ENCODE data around the gene SNED1.

Gene SNED1

GRCh38 chr2:241049739-241050623 is 51.6 kb downstream of the SNED1 start:
- peak; percentile 28 for DNase-seq

- no peak for DNase-seq
These were observed 52.5 kb downstream of the SNED1 start for GRCh38 chr2:241050624-241051577.

- peak; percentile 26 for DNase-seq
These were observed 53.4 kb downstream of the SNED1 start for GRCh38 chr2:241051578-241052487.

GRCh38 chr2:241052677-241053360 is 54.4 kb downstream of the SNED1 start:
- no peak for DNase-seq

DNA sequence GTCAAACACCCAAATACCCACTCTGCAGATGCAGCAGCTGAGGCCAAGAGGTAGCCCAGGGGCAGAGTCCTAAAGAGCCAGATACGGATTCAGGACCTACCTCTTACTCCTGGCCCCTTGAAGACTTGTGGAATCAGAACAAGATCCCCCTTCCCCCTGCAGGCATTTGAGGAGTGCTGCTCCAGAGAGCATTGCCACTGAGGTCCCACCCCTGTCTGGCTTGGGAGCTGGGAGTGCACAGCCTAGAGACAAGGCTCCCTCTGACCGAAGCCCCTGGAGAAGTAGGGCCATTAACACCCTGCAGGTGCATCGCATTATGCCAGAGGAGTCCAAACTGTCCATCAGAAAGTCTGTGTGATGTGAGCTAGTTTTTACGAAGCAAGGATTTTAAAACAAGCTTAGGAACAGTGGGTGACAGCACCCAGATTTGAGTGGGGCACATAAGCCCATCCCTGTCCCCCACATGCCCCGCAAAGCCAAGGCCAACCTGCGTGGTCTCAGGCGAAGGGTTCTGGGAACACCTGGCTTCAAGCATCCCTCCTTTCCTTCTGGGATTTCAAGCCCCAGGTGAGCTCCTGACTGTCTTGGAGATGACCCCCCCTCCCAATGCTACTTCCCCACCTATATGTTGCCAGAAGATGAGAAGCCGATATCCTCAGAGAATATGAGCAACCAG is 55.3 kb downstream of the SNED1 start:
- no peak for DNase-seq

- DNase-seq: no peak
These were observed 62.9 kb downstream of the SNED1 start for GRCh38 chr2:241061275-241061674.

DNA sequence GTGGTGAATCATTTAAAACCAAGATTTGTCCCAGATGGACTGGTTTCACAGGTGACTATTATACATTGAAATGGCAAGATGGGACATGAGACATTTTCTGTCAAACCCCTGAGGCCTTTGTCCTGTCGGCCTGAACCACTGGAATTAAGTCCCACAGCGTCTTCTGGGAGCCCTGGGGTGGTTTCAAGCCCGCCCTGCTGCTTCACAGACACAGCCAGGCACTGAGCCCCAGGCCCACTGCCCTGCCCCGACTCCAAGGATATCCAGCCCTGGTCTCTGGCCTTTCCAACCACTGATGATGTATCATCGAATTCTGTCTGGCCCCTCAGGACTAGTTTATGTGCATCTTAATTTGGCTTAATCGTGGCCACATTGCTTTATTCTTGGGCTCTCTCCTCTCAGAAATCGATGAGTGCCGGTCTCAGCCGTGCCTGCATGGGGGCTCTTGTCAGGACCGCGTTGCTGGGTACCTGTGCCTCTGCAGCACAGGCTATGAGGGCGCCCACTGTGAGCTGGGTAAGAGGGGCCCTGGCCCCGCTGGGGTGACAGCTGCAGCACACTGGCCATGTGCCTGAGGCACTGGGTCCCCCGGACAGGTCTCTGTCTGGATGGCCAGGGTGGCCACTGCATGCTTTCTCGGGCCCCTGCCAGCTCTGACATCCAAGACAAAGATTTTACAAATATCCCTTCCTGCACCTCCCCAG is 64.1 kb downstream of the SNED1 start:
- no peak for DNase-seq

DNA sequence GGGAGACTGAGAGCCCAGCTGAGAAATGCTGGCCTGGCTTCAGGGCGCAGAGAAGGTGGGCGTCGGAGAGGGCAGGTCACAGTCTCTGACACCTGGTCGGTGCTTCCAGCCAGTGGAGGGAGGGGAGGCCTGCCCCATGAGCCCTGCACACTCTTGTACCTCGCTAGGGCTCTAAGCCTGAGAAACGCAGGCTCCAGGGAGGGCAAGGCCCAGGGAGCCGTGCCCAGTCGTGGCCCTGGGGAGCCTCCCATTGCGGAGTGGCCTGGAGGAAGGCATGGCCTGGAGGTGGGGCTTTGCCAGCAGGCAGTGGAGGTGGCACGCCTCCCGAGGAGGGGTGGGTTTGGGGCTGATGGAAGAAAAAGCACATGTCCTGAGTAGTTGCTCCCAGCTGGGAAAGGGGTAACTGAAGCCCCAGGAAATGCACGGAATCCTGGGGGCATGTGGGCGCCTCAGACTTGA is 64.7 kb downstream of the SNED1 start:
- no peak for DNase-seq

GRCh38 chr2:241063587-241063986 is 65.2 kb downstream of the SNED1 start:
- no peak for DNase-seq

DNA sequence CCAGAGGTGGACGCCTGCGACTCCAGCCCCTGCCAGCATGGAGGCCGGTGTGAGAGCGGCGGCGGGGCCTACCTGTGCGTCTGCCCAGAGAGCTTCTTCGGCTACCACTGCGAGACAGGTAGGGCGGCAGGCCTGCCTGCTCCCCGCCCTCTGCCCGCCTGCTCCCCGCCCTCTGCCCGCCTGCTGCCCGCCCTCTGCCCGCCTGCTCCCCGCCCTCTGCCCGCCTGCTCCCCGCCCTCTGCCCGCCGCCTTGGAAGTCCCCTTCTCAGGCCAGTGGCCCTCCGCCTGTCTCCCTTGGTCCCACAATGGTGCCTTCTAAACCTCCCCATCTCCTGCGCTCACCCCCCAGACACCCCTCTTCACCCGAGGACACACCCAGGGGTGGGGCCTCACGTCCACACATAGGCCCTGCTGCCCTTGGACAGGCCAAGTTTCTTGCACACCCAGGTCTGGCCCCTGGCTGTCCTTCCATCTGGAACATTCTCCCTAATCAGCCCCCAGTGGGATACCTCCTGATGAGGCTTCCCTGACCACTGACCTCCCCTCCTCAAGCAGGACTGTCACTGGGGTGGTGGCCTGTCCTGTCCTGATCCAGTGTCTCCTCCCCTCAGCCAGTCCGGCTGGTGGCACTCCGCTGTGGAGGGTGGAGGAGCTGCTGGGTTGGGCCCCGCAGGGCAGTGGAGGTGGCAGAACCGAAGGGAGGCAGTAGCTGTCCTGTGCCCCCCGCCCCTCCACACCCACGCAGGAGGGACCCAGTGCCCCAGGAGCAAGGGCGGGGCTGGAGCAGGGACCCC is 65.8 kb downstream of the SNED1 start:
- peak; percentile 42 for DNase-seq

DNA sequence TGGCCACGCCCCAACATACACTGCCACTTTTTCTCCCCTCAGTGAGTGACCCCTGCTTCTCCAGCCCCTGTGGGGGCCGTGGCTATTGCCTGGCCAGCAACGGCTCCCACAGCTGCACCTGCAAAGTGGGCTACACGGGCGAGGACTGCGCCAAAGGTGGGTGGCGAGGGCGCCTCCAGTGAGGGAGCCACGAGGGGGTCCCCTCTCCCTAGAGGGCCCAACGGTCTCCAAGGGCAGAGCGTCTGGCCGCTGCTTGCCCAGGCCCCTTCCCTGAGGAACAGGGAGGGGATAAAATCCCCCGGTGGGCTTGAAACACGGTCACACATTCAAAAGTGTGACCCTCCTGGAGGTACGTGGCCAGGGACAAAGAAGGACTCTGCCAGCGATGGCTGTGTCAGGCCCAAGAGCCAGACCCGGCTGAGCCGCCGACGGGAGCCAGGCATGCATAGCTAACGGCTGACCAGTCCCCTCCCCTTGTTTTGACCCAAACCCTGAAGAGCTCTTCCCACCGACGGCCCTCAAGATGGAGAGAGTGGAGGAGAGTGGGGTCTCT is 66.5 kb downstream of the SNED1 start:
- DNase-seq: no peak

GRCh38 chr2:241065355-241065803 is 67.0 kb downstream of the SNED1 start:
- DNase-seq: no peak

- DNase-seq: no peak
These were observed 67.9 kb downstream of the SNED1 start for GRCh38 chr2:241066171-241066892.

DNA sequence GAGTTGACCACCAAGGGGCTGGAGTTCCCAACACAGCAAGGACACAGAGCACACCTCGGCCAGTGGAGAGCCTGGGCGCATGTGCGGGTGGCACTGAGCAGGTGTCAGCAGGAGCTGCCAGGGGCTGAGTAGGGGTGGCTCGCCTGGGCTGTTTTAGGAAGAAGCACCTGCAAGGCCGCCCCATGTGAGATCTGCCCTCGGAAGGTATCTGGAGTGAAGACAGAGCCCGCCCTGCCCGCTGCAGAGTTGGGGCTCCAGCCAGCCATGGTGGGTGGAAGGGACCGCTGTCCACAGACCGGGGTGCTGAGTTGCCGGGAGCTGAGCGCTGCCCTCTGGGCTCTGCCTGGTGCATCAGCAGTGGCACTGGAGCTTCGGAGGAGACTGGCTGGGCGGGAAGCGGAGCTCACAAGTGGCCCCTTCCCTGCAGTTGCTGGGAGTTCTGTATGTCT is 68.5 kb downstream of the SNED1 start:
- no peak for DNase-seq

- DNase-seq: no peak
These were observed 69.2 kb downstream of the SNED1 start for GRCh38 chr2:241067501-241068135.

- no peak for DNase-seq
These were observed 69.9 kb downstream of the SNED1 start for GRCh38 chr2:241068136-241068941.
